Endothelial cell (in vitro differentiated cells): ENCODE results near the gene P2RY2. TPM values are rescaled to one million over a fixed set of nuclear protein-coding genes. Genes with fewer than 3 reads are reported as not detected.

Experiments
- DNase-seq: peaks from one replicate; pipeline ENCODE4 v3.0.0; 2021; ENCODE audit warnings: low spot score
- H3K27ac Mint-ChIP-seq: one replicate; pipeline ENCODE4 v1.8.0; 2021; ENCODE audit warnings: mixed read lengths, inconsistent platforms; ENCODE audit not compliant: unreplicated experiment
- H3K27me3 Mint-ChIP-seq: one replicate; pipeline ENCODE4 v1.8.0; 2021; ENCODE audit warnings: mild to moderate bottlenecking, moderate library complexity, mixed read lengths, inconsistent platforms; ENCODE audit not compliant: unreplicated experiment
- H3K36me3 Mint-ChIP-seq: one replicate; pipeline ENCODE4 v1.8.0; 2021; ENCODE audit warnings: mild to moderate bottlenecking, low read depth, mixed read lengths, inconsistent platforms; ENCODE audit not compliant: unreplicated experiment
- H3K4me1 Mint-ChIP-seq: one replicate; pipeline ENCODE4 v1.8.0; 2021; ENCODE audit warnings: mild to moderate bottlenecking, mixed read lengths, inconsistent platforms; ENCODE audit not compliant: unreplicated experiment
- H3K4me3 Mint-ChIP-seq: one replicate; pipeline ENCODE4 v1.8.0; 2021; ENCODE audit warnings: mild to moderate bottlenecking, mixed read lengths, inconsistent platforms; ENCODE audit not compliant: unreplicated experiment
- H3K9me3 Mint-ChIP-seq: one replicate; pipeline ENCODE4 v1.8.0; 2021; ENCODE audit warnings: mixed read lengths, inconsistent platforms; ENCODE audit not compliant: unreplicated experiment
- CTCF ChIP-seq: fragments of 200-600 bp; sonication (generic); IDR thresholded peaks from one replicate; pipeline ENCODE4 v1.5.0; 2021; ENCODE audit warnings: antibody characterized with exemption; ENCODE audit not compliant: unreplicated experiment
- total RNA-seq: library from RNA; stranded (reverse); fragmentation: NEBNext Ultra II Directional; extraction: Animal tissue kit (Norgen Biotek cat#: 25700); gene quantifications from one replicate; pipeline ENCODE4 v1.2.1, GENCODE V29; 2021; ENCODE audit not compliant: unreplicated experiment

The P2RY2 gene
- total RNA-seq, 1 donor from 2014 or later: 0.10 TPM

- no peak overlapping the region for H3K4me3 Mint-ChIP-seq
- peaks cover 7% of the 10 kb centered on the region for H3K4me1 Mint-ChIP-seq
- TF ChIP-seq CTCF: no peak
- no peak for DNase-seq
- H3K36me3 Mint-ChIP-seq: no peaks in the 10 kb centered on the region
- H3K27ac Mint-ChIP-seq: no peak overlapping the region
- H3K9me3 Mint-ChIP-seq: no peaks in the 10 kb centered on the region
- H3K27me3 Mint-ChIP-seq: no peaks in the 10 kb centered on the region
Observed at GRCh38 chr11:73182824-73183321, 35.2 kb upstream of the P2RY2 start.

GRCh38 chr11:73184953-73185671, 33.0 kb upstream of the P2RY2 start:
- no peak overlapping the region for H3K4me3 Mint-ChIP-seq
- no peak overlapping the region for H3K27ac Mint-ChIP-seq
- DNase-seq: peak; percentile 75

GRCh38 chr11:73185680-73186293, 32.3 kb upstream of the P2RY2 start:
- no peak for TF ChIP-seq CTCF
- H3K9me3 Mint-ChIP-seq: no peaks in the 10 kb centered on the region
- H3K4me3 Mint-ChIP-seq: no peak overlapping the region
- no peaks in the 10 kb centered on the region for H3K36me3 Mint-ChIP-seq
- peaks cover 7% of the 10 kb centered on the region for H3K4me1 Mint-ChIP-seq
- no peak overlapping the region for H3K27ac Mint-ChIP-seq
- DNase-seq: no peak
- H3K27me3 Mint-ChIP-seq: peaks cover 6% of the 10 kb centered on the region

More at GRCh38 chr11:73184953-73185671, 33.0 kb upstream of the P2RY2 start:
- Mint-ChIP-seq H3K36me3 (no peaks in the 10 kb centered on the region), H3K27me3 (peaks cover 3% of the 10 kb centered on the region), H3K4me1 (peaks cover 7% of the 10 kb centered on the region), H3K9me3 (no peaks in the 10 kb centered on the region)
- peak; percentile 71 for TF ChIP-seq CTCF

- DNase-seq: no peak
- Mint-ChIP-seq H3K27me3 (peaks cover 8% of the 10 kb centered on the region), H3K4me1 (peaks cover 7% of the 10 kb centered on the region), H3K9me3 (no peaks in the 10 kb centered on the region), H3K36me3 (no peaks in the 10 kb centered on the region), H3K4me3 (no peak overlapping the region), H3K27ac (no peak overlapping the region)
- TF ChIP-seq CTCF: no peak
Observed at GRCh38 chr11:73186294-73186850, 31.7 kb upstream of the P2RY2 start.

GRCh38 chr11:73186886-73187285, 31.2 kb upstream of the P2RY2 start:
- H3K9me3 Mint-ChIP-seq: no peaks in the 10 kb centered on the region
- no peaks in the 10 kb centered on the region for H3K36me3 Mint-ChIP-seq
- peaks cover 7% of the 10 kb centered on the region for H3K4me1 Mint-ChIP-seq
- no peak overlapping the region for H3K27ac Mint-ChIP-seq
- TF ChIP-seq CTCF: no peak
- peaks cover 8% of the 10 kb centered on the region for H3K27me3 Mint-ChIP-seq
- no peak overlapping the region for H3K4me3 Mint-ChIP-seq
- DNase-seq: no peak
